VCaP (cell line): ENCODE measurements around the gene LAMC1.

Experiments used
- H3K27ac ChIP-seq: fragments of 450-650 bp; 2 replicates; pipeline ENCODE4 v1.5.1; 2017
- TF ChIP-seq, protein P1 (sequence below): fragments of 450-650 bp; conservative IDR thresholded peaks from 2 replicates; pipeline ENCODE4 v1.5.1; 2017; ENCODE audit warnings: mild to moderate bottlenecking, moderate library complexity

The LAMC1 gene

DNA sequence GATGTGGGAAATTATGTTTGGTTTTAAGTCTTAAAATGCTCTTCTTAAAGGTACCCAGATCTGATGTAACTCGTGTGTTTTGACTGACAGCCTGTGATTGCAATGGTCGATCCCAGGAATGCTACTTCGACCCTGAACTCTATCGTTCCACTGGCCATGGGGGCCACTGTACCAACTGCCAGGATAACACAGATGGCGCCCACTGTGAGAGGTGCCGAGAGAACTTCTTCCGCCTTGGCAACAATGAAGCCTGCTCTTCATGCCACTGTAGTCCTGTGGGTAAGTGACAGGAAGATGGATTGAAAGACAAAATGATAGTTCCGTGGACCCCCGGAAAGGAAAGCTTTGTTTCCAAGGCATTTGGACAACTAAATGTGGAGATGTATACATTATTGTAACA, 91.2 kb downstream of the LAMC1 start:
- TF ChIP-seq, protein P1, sequence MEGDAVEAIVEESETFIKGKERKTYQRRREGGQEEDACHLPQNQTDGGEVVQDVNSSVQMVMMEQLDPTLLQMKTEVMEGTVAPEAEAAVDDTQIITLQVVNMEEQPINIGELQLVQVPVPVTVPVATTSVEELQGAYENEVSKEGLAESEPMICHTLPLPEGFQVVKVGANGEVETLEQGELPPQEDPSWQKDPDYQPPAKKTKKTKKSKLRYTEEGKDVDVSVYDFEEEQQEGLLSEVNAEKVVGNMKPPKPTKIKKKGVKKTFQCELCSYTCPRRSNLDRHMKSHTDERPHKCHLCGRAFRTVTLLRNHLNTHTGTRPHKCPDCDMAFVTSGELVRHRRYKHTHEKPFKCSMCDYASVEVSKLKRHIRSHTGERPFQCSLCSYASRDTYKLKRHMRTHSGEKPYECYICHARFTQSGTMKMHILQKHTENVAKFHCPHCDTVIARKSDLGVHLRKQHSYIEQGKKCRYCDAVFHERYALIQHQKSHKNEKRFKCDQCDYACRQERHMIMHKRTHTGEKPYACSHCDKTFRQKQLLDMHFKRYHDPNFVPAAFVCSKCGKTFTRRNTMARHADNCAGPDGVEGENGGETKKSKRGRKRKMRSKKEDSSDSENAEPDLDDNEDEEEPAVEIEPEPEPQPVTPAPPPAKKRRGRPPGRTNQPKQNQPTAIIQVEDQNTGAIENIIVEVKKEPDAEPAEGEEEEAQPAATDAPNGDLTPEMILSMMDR = no peak
- no peak overlapping the region for H3K27ac ChIP-seq

DNA sequence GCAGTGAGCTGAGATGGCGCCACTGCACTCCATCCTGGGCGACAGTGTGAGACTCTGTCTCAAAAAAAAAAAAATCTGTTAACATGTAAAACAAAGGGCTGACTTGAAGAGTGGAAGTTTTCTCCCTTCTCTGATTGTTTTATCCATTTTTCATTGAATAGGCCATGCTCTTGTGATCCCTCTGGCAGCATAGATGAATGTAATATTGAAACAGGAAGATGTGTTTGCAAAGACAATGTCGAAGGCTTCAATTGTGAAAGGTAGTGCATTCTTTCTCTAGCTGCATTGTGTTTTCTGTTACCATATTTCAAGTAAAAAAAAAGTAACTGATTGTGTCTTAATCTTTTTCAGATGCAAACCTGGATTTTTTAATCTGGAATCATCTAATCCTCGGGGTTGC, 93.2 kb downstream of the LAMC1 start:
- TF ChIP-seq, protein P1 = no peak
- H3K27ac ChIP-seq = no peak overlapping the region

DNA sequence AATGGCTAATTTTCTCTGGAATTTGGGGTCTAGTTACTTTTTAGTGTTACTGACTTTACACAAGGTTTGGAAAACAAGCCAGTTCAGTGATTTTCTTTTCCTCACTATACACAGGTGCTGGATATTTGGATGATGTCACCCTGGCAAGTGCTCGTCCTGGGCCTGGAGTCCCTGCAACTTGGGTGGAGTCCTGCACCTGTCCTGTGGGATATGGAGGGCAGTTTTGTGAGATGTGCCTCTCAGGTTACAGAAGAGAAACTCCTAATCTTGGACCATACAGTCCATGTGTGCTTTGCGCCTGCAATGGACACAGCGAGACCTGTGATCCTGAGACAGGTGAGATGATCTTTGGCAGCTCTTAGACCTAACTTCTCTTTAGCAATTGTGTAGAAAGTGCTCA, 98.4 kb downstream of the LAMC1 start:
- TF ChIP-seq, protein P1 = no peak
- no peak overlapping the region for H3K27ac ChIP-seq

DNA sequence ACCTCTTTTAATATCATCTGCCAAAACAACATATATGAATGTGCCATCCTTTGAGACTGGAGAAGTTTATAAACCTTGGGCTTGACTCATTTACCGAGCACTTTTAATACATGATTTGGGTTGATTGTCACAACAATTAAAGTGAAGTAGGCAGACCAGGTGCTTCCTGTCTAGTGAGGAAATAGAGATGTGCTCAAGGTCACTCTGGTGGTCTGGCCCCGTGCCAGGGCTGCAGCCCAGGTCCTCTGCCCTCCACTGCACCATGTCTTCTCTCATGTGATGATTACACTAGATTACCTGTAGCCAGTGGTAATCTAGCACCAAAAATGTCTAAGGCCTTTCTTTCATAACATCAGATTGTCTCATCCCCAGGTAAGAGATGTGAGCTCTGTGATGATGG, 101.0 kb downstream of the LAMC1 start:
- TF ChIP-seq, protein P1 = no peak
- H3K27ac ChIP-seq = no peak overlapping the region

DNA sequence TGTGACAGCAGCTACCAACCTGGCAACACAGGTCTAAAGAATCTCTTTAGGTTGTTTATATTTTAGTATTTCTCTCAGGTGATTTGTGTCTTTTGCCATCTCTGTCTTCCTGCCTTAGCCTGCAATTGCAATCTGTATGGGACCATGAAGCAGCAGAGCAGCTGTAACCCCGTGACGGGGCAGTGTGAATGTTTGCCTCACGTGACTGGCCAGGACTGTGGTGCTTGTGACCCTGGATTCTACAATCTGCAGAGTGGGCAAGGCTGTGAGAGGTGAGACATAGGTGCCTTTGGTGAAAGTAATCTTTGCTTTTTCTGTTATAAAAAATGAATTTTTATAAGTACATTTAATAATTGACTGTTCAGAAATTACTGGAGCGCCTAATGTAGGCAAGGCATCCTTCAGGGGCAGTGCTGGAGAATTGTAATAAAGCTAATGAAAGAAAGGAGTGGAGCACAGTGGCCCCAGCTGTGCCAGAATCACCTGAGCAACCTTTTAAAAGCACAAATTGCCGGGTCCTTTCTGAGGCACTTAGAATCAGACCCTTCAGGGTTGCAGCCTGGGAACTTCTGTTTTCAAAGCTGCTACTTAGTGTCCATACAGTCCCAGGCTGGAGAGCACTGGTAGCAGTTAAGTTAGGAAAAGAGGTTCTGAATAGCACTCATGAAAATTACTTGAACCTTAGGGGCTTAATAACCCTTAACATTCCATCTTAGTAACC, 102.2 kb downstream of the LAMC1 start:
- TF ChIP-seq, protein P1 = no peak

DNA sequence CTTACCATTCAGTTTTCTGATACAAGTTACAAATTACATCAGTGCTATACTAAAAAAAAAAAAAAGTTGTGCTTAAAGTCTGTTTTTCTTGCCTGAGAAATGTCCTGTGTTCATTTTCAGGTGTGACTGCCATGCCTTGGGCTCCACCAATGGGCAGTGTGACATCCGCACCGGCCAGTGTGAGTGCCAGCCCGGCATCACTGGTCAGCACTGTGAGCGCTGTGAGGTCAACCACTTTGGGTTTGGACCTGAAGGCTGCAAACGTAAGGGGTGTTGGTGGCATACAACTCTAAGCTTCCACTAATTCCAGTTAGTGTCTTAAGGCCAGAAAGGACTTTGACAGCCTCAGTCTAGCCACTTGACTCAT, 102.8 kb downstream of the LAMC1 start:
- TF ChIP-seq, protein P1 = no peak
- no peak overlapping the region for H3K27ac ChIP-seq

More for the DNA sequence above, 102.2 kb downstream of the LAMC1 start:
- H3K27ac ChIP-seq = no peak overlapping the region

DNA sequence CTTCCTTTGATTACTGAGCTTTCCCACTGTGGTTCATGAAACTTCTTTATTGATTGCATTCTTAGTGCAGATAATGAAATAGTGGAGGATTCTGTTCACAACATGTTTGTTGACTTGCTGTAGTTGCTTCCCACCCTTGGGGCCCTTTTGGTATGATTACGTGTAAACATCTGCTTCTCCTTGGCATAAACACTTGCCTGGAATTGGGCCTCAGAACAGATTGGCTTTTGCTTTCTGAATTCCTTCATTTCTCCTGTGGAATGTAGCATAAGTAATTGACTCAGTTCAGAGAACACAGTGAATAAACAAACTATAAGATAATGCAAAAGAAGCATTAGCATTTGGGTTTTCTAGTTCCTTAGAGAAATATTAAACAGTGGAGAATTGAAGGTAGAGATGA, 103.3 kb downstream of the LAMC1 start:
- TF ChIP-seq, protein P1 = no peak
- no peak overlapping the region for H3K27ac ChIP-seq
